Panc1 (cell line): Measurements from ENCODE around the gene PCSK5. TPM values are rescaled to one million over a fixed set of nuclear protein-coding genes. Genes with fewer than 3 reads are reported as not detected.

Source experiments
- ATAC-seq: fragments of 200-7000 bp; cut with Tn5 transposase; 2 replicates; pipeline ENCODE4 v1.9.1; 2020; ENCODE audit warnings: mild to moderate bottlenecking, moderate library complexity
- BruUV-seq: library from RNA; stranded (reverse); fragments of 400-500 nt; replicated peaks from 2 replicates; lab custom pipeline; 2021; lab: Mats Ljungman, UMichigan
- CTCF ChIA-PET: fragments of 300-600 bp; sonication (Branson Sonifier 250); formaldehyde crosslinking; loops from one replicate; lab custom pipeline; 2022; ENCODE audit warnings: antibody characterized with exemption; lab: Charles Lee
- POLR2A ChIA-PET: fragments of 300-600 bp; sonication (Branson Sonifier 250); formaldehyde crosslinking; loops from one replicate; lab custom pipeline; 2022; ENCODE audit warnings: antibody characterized with exemption; lab: Charles Lee
- DNase-seq: peaks from one replicate; pipeline ENCODE4 v3.0.0-alpha.2; 2010; ENCODE audit warnings: low read depth, low spot score
- H3K27ac ChIP-seq: 2 replicates; pipeline ENCODE4 v1.5.1; 2011; ENCODE audit warnings: mild to moderate bottlenecking, low read length, inconsistent platforms
- H3K27me3 ChIP-seq: fragments of 200-500 bp; sonication (Bioruptor generic); 2 replicates; pipeline ENCODE4 v1.6.0; 2014; ENCODE audit warnings: low read length, inconsistent platforms; ENCODE audit not compliant: control insufficient read depth, insufficient read depth
- H3K36me3 ChIP-seq: fragments of 200-500 bp; sonication (Bioruptor generic); 2 replicates; pipeline ENCODE4 v1.5.1; 2014; ENCODE audit warnings: inconsistent platforms, mild to moderate bottlenecking, low read length, moderate library complexity; ENCODE audit not compliant: control insufficient read depth, insufficient read depth
- H3K4me1 ChIP-seq: 2 replicates; pipeline ENCODE4 v1.5.1; 2011; ENCODE audit warnings: inconsistent platforms, mild to moderate bottlenecking, low read length, moderate library complexity; ENCODE audit not compliant: control insufficient read depth, insufficient read depth
- H3K4me3 ChIP-seq, 2 experiments: 2 replicates each; pipeline ENCODE4 v1.5.1; 2011 to 2012; ENCODE audit warnings: low read depth in 2 of 2, low read length in 2 of 2, mild to moderate bottlenecking in 2 of 2, inconsistent platforms in 1 of 2, moderate library complexity in 1 of 2
- H3K9me3 ChIP-seq: fragments of 200-500 bp; sonication (Bioruptor generic); 2 replicates; pipeline ENCODE4 v1.5.1; 2014; ENCODE audit warnings: low read depth, mild to moderate bottlenecking, inconsistent platforms, low read length, moderate library complexity; ENCODE audit not compliant: control insufficient read depth, insufficient read depth
- POLR2AphosphoS5 ChIP-seq: IDR thresholded peaks from 2 replicates; pipeline ENCODE4 v1.6.1; 2012; ENCODE audit warnings: mild to moderate bottlenecking, low read depth, low read length, moderate library complexity
- SIN3A ChIP-seq: IDR thresholded peaks from 2 replicates; pipeline ENCODE4 v1.6.1; 2012; ENCODE audit warnings: low read depth, mild to moderate bottlenecking, low read length, moderate library complexity, borderline replicate concordance; ENCODE audit not compliant: insufficient read depth
- TCF7L2 ChIP-seq: IDR thresholded peaks from 2 replicates; pipeline ENCODE4 v1.6.1; 2011; ENCODE audit warnings: mild to moderate bottlenecking, low read depth, low read length, inconsistent platforms
- in situ Hi-C: cut with HindIII; loops from 2 replicates; pipeline ENCODE4 v1.10.0; 2016; ENCODE audit warnings: low sequenced_read_pairs, low pct_unique_long_range_greater_than_20kb
- intact Hi-C: fragments of 100-400 bp; cut with micrococcal nuclease; formaldehyde crosslinking; loops from one replicate; pipeline ENCODE4 v1.10.0; 2022; ENCODE audit not compliant: unreplicated experiment
- total RNA-seq: library from RNA; stranded (reverse); gene quantifications from one replicate; pipeline ENCODE4 v1.2.1, GENCODE V29; 2021; ENCODE audit not compliant: unreplicated experiment
- TF ChIP-seq, protein P1 (sequence below), 2 experiments: IDR thresholded peaks; 2 replicates each; pipeline ENCODE4 v1.6.1; 2011 to 2012; ENCODE audit warnings: low read depth in 2 of 2, control low read depth in 1 of 2, low read length in 1 of 2, mild to moderate bottlenecking in 1 of 2, moderate library complexity in 1 of 2; ENCODE audit not compliant: insufficient read depth in 1 of 2
- TF ChIP-seq, protein P2 (sequence below): fragments of 450-650 bp; IDR thresholded peaks from 2 replicates; pipeline ENCODE4 v1.5.1; 2017; ENCODE audit warnings: mild to moderate bottlenecking

Gene PCSK5
- total RNA-seq, 1 experiment from 2014 or later = 0.21 TPM

DNA sequence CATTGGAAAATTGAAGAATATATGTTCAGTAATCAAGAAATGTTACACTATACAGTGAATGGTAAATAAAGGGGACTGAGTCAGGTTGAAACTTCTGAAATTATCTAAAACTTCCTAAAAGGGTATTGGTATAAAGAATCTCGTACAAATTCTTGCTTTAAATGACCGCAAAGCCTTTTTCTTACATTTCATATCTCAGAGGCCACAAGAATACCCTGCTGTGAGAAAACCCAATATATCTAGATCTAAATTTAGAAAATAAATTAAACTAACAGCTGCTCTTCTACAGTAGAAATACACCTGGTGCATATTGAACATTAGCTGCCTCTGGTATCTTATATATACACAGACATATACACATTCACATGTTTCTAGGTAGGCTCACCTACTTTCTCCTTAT, 221.7 kb downstream of the PCSK5 start:
- Histone ChIP-seq H3K27me3 (no peaks in the 10 kb centered on the region), H3K36me3 (no peaks in the 10 kb centered on the region), H3K9me3 (no peaks in the 10 kb centered on the region), H3K27ac (no peak overlapping the region), H3K4me3 (no peak overlapping the region), H3K4me1 (no peaks in the 10 kb centered on the region)
- DNase-seq = no peak
- CTCF ChIA-PET = no interaction called here
- in situ Hi-C loops (no loop called here), intact Hi-C loops (no loop called here)
- POLR2A ChIA-PET = no interaction called here
- no peak for TF ChIP-seq SIN3A
- TF ChIP-seq, protein P1, sequence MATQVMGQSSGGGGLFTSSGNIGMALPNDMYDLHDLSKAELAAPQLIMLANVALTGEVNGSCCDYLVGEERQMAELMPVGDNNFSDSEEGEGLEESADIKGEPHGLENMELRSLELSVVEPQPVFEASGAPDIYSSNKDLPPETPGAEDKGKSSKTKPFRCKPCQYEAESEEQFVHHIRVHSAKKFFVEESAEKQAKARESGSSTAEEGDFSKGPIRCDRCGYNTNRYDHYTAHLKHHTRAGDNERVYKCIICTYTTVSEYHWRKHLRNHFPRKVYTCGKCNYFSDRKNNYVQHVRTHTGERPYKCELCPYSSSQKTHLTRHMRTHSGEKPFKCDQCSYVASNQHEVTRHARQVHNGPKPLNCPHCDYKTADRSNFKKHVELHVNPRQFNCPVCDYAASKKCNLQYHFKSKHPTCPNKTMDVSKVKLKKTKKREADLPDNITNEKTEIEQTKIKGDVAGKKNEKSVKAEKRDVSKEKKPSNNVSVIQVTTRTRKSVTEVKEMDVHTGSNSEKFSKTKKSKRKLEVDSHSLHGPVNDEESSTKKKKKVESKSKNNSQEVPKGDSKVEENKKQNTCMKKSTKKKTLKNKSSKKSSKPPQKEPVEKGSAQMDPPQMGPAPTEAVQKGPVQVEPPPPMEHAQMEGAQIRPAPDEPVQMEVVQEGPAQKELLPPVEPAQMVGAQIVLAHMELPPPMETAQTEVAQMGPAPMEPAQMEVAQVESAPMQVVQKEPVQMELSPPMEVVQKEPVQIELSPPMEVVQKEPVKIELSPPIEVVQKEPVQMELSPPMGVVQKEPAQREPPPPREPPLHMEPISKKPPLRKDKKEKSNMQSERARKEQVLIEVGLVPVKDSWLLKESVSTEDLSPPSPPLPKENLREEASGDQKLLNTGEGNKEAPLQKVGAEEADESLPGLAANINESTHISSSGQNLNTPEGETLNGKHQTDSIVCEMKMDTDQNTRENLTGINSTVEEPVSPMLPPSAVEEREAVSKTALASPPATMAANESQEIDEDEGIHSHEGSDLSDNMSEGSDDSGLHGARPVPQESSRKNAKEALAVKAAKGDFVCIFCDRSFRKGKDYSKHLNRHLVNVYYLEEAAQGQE (IDR thresholded peaks at IDR 0.05; ENCODE audit: insufficient read depth in 1 of 2, low read depth in 2 of 2, low read length in 1 of 2) = no peak
- no peak for TF ChIP-seq POLR2AphosphoS5
- TF ChIP-seq TCF7L2 = no peak
- TF ChIP-seq, protein P2, sequence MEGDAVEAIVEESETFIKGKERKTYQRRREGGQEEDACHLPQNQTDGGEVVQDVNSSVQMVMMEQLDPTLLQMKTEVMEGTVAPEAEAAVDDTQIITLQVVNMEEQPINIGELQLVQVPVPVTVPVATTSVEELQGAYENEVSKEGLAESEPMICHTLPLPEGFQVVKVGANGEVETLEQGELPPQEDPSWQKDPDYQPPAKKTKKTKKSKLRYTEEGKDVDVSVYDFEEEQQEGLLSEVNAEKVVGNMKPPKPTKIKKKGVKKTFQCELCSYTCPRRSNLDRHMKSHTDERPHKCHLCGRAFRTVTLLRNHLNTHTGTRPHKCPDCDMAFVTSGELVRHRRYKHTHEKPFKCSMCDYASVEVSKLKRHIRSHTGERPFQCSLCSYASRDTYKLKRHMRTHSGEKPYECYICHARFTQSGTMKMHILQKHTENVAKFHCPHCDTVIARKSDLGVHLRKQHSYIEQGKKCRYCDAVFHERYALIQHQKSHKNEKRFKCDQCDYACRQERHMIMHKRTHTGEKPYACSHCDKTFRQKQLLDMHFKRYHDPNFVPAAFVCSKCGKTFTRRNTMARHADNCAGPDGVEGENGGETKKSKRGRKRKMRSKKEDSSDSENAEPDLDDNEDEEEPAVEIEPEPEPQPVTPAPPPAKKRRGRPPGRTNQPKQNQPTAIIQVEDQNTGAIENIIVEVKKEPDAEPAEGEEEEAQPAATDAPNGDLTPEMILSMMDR = no peak
- ATAC-seq = no peak
- no TSS peak for BruUV-seq

DNA sequence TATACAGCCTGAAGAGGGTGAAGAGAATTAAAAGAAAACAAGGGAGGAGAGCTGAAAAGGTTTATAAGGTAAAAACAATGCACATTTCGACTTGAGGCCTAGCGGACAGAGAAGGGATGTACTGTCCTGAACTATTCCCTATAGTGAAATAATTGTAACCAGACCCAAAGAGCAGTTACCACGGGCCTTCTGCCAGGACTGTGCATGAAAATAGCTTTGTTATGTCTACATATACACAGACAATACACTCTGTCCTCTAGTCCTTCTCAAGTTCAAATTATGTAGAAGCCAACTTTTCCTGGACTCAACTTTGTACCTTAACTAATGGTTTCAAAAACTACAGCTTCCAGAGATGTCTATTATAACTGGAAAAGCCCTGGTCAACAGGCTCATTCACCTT, 223.7 kb downstream of the PCSK5 start:
- DNase-seq (no peak), ATAC-seq (no peak)
- Histone ChIP-seq H3K27me3 (no peaks in the 10 kb centered on the region), H3K9me3 (no peaks in the 10 kb centered on the region), H3K4me3 (no peak overlapping the region), H3K27ac (no peak overlapping the region), H3K36me3 (no peaks in the 10 kb centered on the region), H3K4me1 (no peaks in the 10 kb centered on the region)
- TF ChIP-seq, protein P2 = no peak
- no peak for TF ChIP-seq TCF7L2
- no peak for TF ChIP-seq SIN3A
- TF ChIP-seq, protein P1 (IDR thresholded peaks at IDR 0.05; ENCODE audit: insufficient read depth in 1 of 2, low read depth in 2 of 2, low read length in 1 of 2) = no peak
- TF ChIP-seq POLR2AphosphoS5 = no peak
- no TSS peak for BruUV-seq
- intact Hi-C loops (no loop called here), in situ Hi-C loops (no loop called here)
- ChIA-PET POLR2A (no interaction called here), CTCF (no interaction called here)
